Skeletal muscle satellite cell (primary cell): ENCODE results near the gene UNK. TPM values are rescaled to one million over a fixed set of nuclear protein-coding genes. Genes with fewer than 3 reads are reported as not detected.

ENCODE experiments used
- H3K27me3 ChIP-seq: 2 replicates; pipeline ENCODE4 v1.7.0; 2013; ENCODE audit warnings: low read length; ENCODE audit not compliant: control insufficient read depth, insufficient read depth
- H3K36me3 ChIP-seq: 2 replicates; pipeline ENCODE4 v1.7.0; 2013; ENCODE audit warnings: mild to moderate bottlenecking, control low read depth, low read length; ENCODE audit not compliant: insufficient read depth
- H3K4me1 ChIP-seq: 2 replicates; pipeline ENCODE4 v1.7.0; 2013; ENCODE audit warnings: low read length; ENCODE audit not compliant: control insufficient read depth, insufficient read depth
- H3K4me2 ChIP-seq: 2 replicates; pipeline ENCODE4 v1.7.0; 2013; ENCODE audit warnings: mild to moderate bottlenecking, low read length
- H3K4me3 ChIP-seq: 2 replicates; pipeline ENCODE4 v1.7.0; 2013; ENCODE audit warnings: low read length
- H3K9ac ChIP-seq: 2 replicates; pipeline ENCODE4 v1.7.0; 2013; ENCODE audit warnings: mild to moderate bottlenecking, low read depth, low read length, moderate library complexity
- H3K9me3 ChIP-seq: replicated peaks from 2 replicates; pipeline ENCODE4 v1.7.0; 2013; ENCODE audit warnings: mild to moderate bottlenecking, control low read depth, low read length
- total RNA-seq: library from RNA; depleted of rRNA; stranded (reverse); fragments of >200 nt; gene quantifications from 2 replicates; pipeline ENCODE4 v1.2.3, GENCODE V29; 2012; rRNA removed

Gene UNK, protein sequence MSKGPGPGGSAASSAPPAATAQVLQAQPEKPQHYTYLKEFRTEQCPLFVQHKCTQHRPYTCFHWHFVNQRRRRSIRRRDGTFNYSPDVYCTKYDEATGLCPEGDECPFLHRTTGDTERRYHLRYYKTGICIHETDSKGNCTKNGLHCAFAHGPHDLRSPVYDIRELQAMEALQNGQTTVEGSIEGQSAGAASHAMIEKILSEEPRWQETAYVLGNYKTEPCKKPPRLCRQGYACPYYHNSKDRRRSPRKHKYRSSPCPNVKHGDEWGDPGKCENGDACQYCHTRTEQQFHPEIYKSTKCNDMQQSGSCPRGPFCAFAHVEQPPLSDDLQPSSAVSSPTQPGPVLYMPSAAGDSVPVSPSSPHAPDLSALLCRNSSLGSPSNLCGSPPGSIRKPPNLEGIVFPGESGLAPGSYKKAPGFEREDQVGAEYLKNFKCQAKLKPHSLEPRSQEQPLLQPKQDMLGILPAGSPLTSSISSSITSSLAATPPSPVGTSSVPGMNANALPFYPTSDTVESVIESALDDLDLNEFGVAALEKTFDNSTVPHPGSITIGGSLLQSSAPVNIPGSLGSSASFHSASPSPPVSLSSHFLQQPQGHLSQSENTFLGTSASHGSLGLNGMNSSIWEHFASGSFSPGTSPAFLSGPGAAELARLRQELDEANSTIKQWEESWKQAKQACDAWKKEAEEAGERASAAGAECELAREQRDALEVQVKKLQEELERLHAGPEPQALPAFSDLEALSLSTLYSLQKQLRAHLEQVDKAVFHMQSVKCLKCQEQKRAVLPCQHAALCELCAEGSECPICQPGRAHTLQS
- 10.9 and 12.9 TPM in 2 replicates for total RNA-seq

DNA sequence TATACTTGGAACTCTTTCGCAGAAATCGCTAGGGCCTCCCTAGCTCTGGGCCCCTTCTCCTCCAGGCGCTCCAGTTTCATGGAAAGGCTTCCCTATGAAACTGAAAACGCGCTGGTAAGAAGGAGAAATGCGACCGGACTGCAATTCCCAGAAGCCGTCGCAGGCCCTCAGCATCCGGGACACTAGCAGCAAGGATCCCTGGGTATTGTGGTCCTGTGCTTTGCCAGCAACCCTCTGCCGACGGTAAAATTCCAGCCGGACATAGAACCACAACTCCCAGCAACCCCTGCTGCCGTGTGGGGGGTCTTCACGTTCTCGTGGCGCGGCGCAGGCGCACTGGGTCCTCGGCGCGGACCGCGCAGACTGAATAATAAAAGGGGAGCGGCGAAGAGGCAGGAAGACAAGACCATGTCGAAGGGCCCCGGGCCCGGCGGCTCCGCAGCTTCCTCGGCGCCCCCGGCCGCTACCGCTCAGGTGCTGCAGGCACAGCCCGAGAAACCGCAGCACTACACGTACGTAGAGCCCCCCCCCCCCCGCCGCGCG lies at the start of gene UNK:
Gene UNK (plus strand): TSS at position 334 of the 543 bp plus-strand sequence. CDS start 75 bp downstream, at position 409.
- Histone ChIP-seq H3K36me3 (no peaks in the 10 kb centered on the region), H3K27me3 (no peaks in the 10 kb centered on the region), H3K9ac (peak within 1 kb of the TSS; percentile 92), H3K4me2 (peak within 1 kb of the TSS; percentile 90), H3K9me3 (no peaks in the 10 kb centered on the region), H3K4me3 (peak within 1 kb of the TSS; percentile 75), H3K4me1 (peaks cover 37% of the 10 kb centered on the region)

DNA sequence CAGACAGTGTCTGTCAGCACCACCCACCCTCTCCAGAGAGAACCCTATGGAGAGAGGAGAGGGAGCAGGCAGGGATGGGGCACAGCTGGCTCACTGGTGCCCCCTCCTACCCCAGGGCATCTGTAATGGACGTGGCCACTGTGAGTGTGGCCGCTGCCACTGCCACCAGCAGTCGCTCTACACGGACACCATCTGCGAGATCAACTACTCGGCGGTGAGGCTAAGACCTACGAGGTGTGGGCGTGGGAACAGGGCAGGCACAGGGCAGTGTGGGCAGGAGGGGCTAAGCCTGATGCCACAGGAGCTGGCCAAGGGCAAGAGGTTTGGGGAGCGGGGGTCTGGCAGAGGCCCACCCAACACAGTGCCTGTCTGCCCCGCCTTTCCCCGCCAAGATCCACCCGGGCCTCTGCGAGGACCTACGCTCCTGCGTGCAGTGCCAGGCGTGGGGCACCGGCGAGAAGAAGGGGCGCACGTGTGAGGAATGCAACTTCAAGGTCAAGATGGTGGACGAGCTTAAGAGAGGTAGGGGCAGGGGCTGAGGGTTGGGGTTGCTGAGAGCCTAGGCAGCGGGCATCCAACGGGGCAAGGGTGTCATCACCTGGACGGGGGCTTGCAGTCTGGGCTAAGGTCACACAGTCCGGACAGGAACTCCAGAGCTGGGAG lies 48.3 kb upstream of the UNK start:
- H3K36me3 ChIP-seq = no peaks in the 10 kb centered on the region
- no peaks in the 10 kb centered on the region for H3K27me3 ChIP-seq
- H3K9me3 ChIP-seq = no peaks in the 10 kb centered on the region
- H3K4me2 ChIP-seq = no peak overlapping the region
- no peak overlapping the region for H3K9ac ChIP-seq
- no peak overlapping the region for H3K4me3 ChIP-seq
- peaks cover 7% of the 10 kb centered on the region for H3K4me1 ChIP-seq

DNA sequence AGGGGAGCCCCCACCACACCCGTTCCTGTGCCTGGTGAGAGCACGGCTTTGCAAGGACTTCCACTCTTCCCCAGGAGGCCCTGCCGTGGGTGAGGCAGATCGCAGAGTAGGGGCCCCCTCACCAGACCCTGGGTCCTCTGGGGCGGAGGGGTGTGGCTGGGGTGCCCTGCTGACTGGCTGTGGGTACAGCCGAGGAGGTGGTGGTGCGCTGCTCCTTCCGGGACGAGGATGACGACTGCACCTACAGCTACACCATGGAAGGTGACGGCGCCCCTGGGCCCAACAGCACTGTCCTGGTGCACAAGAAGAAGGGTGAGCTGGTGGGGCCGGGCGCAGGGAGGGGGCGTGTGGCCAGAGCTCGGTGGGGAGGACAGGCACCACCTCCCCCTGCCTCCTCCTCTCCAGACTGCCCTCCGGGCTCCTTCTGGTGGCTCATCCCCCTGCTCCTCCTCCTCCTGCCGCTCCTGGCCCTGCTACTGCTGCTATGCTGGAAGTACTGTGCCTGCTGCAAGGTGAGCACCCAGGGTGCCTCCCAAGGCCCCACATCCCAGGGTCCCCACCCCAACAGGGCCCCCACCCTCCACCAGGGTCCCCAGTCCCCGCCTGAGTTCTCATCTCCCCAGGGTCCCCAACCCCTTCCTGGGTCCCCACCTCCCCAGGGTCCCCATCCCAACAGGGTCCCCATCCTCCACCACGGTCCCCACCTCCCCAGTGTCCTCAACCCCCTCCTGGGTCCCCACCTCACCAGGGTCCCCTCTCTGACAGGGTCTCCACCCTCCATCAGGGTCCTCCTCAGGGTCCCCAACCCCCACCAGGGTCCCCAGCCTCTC lies 47.3 kb upstream of the UNK start:
- Histone ChIP-seq H3K4me2 (no peak overlapping the region), H3K4me1 (peaks cover 7% of the 10 kb centered on the region), H3K9me3 (no peaks in the 10 kb centered on the region), H3K36me3 (no peaks in the 10 kb centered on the region), H3K4me3 (no peak overlapping the region), H3K9ac (no peak overlapping the region), H3K27me3 (no peaks in the 10 kb centered on the region)

DNA sequence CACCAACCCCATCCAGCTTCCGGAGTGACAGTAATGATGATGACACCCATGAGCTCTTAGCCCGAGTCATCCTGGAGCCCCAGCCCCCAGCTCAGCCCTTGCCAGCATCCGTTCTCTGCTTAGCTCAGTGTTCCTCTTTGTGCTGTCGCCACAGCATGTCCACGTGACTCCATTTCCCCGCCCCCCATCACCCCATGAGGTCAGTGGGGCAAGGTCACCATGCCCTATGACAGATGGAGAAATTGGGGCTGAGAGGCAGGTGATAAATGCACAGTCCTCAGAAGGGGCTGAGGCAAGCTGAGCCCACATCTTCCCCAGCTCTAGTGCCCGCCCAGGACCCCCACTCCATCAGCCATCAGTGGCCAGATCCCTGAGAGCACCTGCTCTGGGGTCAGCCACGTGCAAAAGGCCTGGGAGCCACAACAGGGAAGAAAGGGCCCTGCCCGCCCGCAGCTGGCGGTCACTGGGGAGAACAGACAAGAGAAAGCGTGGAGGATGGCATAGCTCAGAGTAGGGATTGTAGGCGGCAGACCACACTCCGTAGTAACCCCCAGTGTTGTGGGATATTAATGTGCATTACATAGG lies 46.3 kb upstream of the UNK start:
- Histone ChIP-seq H3K36me3 (no peaks in the 10 kb centered on the region), H3K4me1 (peaks cover 7% of the 10 kb centered on the region), H3K9me3 (no peaks in the 10 kb centered on the region), H3K9ac (no peak overlapping the region), H3K4me2 (no peak overlapping the region), H3K27me3 (no peaks in the 10 kb centered on the region), H3K4me3 (no peak overlapping the region)

DNA sequence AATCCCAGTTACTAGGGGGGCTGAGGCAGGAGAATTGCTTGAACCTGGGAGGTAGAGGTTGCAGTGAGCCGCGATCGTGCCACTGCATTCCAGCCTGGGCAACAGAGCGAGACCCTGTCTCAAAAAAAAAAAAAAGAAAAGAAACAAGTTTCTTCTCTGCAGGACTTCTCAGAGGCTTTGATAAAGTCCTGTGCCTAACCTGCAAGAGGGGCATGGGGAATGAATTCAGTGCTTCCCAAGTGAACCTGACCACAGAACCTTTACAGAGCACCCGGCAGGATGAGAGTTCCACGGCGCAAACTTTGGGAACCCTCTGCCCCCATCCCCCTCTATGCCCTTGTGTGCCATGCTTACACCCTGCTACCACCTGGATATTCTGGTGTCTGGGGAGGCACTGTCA lies 45.4 kb upstream of the UNK start:
- Histone ChIP-seq H3K27me3 (no peaks in the 10 kb centered on the region), H3K9ac (no peak overlapping the region), H3K36me3 (no peaks in the 10 kb centered on the region), H3K4me1 (peaks cover 7% of the 10 kb centered on the region), H3K4me2 (no peak overlapping the region), H3K4me3 (no peak overlapping the region), H3K9me3 (no peaks in the 10 kb centered on the region)

DNA sequence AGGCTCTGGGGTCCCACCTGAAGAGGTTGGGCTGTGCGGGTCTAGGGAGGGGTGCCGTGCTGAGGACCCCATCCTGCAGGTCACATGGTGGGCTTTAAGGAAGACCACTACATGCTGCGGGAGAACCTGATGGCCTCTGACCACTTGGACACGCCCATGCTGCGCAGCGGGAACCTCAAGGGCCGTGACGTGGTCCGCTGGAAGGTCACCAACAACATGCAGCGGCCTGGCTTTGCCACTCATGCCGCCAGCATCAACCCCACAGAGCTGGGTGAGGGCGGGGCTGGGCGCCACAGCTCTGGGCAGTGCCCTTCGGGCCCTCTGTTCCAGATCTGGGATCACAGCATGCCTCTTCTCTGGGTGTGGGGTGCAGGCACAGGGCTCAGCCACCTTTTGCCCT lies 44.8 kb upstream of the UNK start:
- Histone ChIP-seq H3K9me3 (no peaks in the 10 kb centered on the region), H3K9ac (no peak overlapping the region), H3K4me1 (peaks cover 7% of the 10 kb centered on the region), H3K4me3 (no peak overlapping the region), H3K4me2 (no peak overlapping the region), H3K36me3 (no peaks in the 10 kb centered on the region), H3K27me3 (no peaks in the 10 kb centered on the region)

DNA sequence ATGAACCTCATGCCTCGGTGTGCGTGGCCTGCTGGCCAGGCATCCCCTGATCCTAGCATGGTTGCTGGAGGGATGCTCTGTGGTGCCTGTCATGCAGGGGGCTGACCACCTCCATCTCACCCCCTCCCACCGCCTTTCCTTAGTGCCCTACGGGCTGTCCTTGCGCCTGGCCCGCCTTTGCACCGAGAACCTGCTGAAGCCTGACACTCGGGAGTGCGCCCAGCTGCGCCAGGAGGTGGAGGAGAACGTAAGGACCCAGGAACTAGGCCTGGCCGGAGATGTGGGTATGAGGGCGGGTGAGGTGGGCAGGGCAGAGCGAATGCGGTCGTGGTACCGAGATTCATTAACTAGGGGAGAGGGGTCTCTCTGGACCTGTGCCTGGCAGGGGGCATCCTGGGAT lies 44.4 kb upstream of the UNK start:
- Histone ChIP-seq H3K9ac (no peak overlapping the region), H3K4me2 (no peak overlapping the region), H3K36me3 (no peaks in the 10 kb centered on the region), H3K27me3 (no peaks in the 10 kb centered on the region), H3K4me3 (no peak overlapping the region), H3K9me3 (no peaks in the 10 kb centered on the region), H3K4me1 (peaks cover 7% of the 10 kb centered on the region)

DNA sequence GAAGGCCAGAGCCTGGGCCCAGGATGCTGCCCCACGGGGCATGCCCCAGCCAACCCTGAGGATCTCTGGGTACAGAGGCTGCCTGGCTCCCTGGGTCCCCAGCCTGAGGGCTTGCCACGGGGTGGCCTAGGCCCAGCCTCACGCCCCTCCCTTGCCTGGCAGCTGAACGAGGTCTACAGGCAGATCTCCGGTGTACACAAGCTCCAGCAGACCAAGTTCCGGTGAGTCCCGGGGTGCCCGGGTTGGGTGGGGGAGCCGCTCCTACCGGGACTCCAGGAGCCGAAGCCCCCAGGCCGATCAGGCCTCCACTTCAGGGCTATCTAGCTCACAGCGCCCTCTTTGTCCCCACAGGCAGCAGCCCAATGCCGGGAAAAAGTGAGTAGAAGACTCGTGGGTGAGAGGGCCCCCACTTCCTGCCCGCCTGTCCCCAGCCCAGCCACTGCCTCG lies 44.0 kb upstream of the UNK start:
- H3K9me3 ChIP-seq = no peaks in the 10 kb centered on the region
- H3K4me3 ChIP-seq = no peak overlapping the region
- no peaks in the 10 kb centered on the region for H3K36me3 ChIP-seq

DNA sequence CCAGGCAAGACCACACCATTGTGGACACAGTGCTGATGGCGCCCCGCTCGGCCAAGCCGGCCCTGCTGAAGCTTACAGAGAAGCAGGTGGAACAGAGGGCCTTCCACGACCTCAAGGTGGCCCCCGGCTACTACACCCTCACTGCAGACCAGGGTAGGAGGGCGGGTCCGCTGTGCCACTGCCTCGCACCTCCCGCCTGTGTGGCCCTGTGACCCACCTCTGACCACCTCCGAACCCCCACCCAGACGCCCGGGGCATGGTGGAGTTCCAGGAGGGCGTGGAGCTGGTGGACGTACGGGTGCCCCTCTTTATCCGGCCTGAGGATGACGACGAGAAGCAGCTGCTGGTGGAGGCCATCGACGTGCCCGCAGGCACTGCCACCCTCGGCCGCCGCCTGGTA lies 42.3 kb upstream of the UNK start:
- H3K27me3 ChIP-seq = no peaks in the 10 kb centered on the region
- no peaks in the 10 kb centered on the region for H3K36me3 ChIP-seq
- no peaks in the 10 kb centered on the region for H3K9me3 ChIP-seq
- peaks cover 7% of the 10 kb centered on the region for H3K4me1 ChIP-seq
- H3K4me3 ChIP-seq = no peak overlapping the region
- H3K9ac ChIP-seq = no peak overlapping the region
- no peak overlapping the region for H3K4me2 ChIP-seq

More for the DNA sequence above, 44.0 kb upstream of the UNK start:
- Histone ChIP-seq H3K27me3 (no peaks in the 10 kb centered on the region), H3K4me2 (no peak overlapping the region), H3K4me1 (peaks cover 7% of the 10 kb centered on the region), H3K9ac (no peak overlapping the region)

DNA sequence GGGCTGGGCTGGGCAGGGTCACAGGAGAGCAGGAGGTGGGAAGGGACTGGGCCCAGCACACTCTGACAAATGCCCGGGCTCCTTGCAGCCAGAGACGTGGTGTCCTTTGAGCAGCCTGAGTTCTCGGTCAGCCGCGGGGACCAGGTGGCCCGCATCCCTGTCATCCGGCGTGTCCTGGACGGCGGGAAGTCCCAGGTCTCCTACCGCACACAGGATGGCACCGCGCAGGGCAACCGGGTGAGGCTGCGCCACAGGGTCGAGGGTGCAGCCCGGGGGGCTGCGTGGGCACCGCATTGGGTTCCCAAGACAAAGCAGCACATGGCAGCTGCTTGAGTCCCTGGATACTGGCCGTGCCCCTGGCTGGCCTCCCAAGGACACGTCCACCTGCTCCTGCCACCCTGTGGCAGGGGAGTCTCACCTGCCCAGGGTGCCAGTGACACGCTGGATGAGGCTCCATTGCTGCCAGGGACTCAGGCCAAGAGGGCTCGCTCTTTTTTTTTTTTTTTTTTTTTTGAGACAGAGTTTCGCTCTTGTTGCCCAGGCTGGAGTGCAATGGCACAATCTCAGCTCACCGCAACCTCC lies 40.9 kb upstream of the UNK start:
- Histone ChIP-seq H3K36me3 (no peaks in the 10 kb centered on the region), H3K4me1 (no peaks in the 10 kb centered on the region), H3K27me3 (no peaks in the 10 kb centered on the region), H3K9me3 (no peaks in the 10 kb centered on the region), H3K4me2 (no peak overlapping the region), H3K4me3 (no peak overlapping the region), H3K9ac (no peak overlapping the region)
